ENCODE results near the gene HGF.

HGF gene

DNA sequence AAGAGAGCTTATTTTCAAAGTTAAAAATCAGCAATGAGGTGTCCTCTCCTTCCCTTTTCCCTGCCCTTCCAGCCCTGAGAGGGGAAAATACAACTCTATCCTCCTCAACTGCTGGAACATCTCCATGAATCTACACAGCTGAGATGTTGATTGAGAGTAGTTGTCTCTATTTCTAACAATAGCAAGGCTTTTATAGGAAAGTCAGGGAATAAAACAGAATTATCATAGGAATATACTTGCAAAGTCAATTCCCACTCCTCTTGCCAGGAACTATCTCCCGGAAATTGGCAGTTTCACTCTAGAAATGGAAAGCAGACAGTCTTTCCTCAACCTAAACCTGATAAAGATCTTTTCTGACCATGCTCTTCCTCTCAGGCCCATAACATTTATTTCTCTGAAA, 8.8 kb downstream of the HGF start:
- no peaks in the 10 kb centered on the region for H3K27me3 ChIP-seq
- H3K9me3 ChIP-seq = no peaks in the 10 kb centered on the region
- peaks cover 19% of the 10 kb centered on the region for H3K36me3 ChIP-seq
- H3K4me3 ChIP-seq (ENCODE audit: low read depth in 1 of 2, low read length in 1 of 2) = no peak overlapping the region
- TF ChIP-seq, protein P1, sequence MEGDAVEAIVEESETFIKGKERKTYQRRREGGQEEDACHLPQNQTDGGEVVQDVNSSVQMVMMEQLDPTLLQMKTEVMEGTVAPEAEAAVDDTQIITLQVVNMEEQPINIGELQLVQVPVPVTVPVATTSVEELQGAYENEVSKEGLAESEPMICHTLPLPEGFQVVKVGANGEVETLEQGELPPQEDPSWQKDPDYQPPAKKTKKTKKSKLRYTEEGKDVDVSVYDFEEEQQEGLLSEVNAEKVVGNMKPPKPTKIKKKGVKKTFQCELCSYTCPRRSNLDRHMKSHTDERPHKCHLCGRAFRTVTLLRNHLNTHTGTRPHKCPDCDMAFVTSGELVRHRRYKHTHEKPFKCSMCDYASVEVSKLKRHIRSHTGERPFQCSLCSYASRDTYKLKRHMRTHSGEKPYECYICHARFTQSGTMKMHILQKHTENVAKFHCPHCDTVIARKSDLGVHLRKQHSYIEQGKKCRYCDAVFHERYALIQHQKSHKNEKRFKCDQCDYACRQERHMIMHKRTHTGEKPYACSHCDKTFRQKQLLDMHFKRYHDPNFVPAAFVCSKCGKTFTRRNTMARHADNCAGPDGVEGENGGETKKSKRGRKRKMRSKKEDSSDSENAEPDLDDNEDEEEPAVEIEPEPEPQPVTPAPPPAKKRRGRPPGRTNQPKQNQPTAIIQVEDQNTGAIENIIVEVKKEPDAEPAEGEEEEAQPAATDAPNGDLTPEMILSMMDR (IDR thresholded peaks at IDR 0.05) = no peak
- peaks cover 0 to 3% of the 10 kb centered on the region in 2 experiments for H3K4me1 ChIP-seq (ENCODE audit: control insufficient read depth in 1 of 2, insufficient read depth in 1 of 2, low read depth in 1 of 2, low read length in 1 of 2)
- no peak overlapping the region for H3K27ac ChIP-seq

GRCh38 chr7:81754918-81755696, 14.7 kb downstream of the HGF start:
- Histone ChIP-seq H3K27ac (no peak overlapping the region), H3K36me3 (peaks cover 17% of the 10 kb centered on the region), H3K27me3 (no peaks in the 10 kb centered on the region), H3K4me3 (ENCODE audit: low read depth in 1 of 2, low read length in 1 of 2) (no peak overlapping the region), H3K9me3 (no peaks in the 10 kb centered on the region), H3K4me1 (ENCODE audit: control insufficient read depth in 1 of 2, insufficient read depth in 1 of 2, low read depth in 1 of 2, low read length in 1 of 2) (peaks cover 21 to 25% of the 10 kb centered on the region in 2 experiments)
- TF ChIP-seq, protein P1 (IDR thresholded peaks at IDR 0.05) = no peak

GRCh38 chr7:81753392-81753791, 16.5 kb downstream of the HGF start:
- Histone ChIP-seq H3K4me1 (ENCODE audit: control insufficient read depth in 1 of 2, insufficient read depth in 1 of 2, low read depth in 1 of 2, low read length in 1 of 2) (peaks cover 21 to 25% of the 10 kb centered on the region in 2 experiments), H3K27ac (no peak overlapping the region), H3K36me3 (peaks cover 17% of the 10 kb centered on the region), H3K4me3 (ENCODE audit: low read depth in 1 of 2, low read length in 1 of 2) (no peak overlapping the region), H3K27me3 (no peaks in the 10 kb centered on the region), H3K9me3 (no peaks in the 10 kb centered on the region)
- TF ChIP-seq, protein P1 (IDR thresholded peaks at IDR 0.05) = no peak

DNA sequence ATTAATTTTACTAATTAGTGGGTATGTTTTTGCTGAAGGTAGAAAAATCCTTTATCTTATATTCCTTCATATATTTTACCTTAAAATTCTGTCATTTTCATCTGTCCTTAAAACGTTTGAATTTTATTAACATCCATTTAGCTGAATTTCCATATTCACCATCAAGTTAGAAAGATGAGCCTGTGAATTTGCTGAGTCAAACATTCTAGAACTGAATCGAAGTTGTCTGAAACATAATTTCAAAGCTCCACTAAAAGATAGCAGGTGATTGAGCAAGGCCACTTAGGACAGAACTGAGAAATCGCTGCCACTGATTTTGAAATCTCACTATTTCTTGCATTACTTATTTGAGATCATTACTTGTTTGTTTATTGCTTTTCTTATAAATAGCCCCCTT, 17.5 kb downstream of the HGF start:
- Histone ChIP-seq H3K36me3 (peaks cover 17% of the 10 kb centered on the region), H3K9me3 (no peaks in the 10 kb centered on the region), H3K4me1 (ENCODE audit: control insufficient read depth in 1 of 2, insufficient read depth in 1 of 2, low read depth in 1 of 2, low read length in 1 of 2) (peaks cover 21 to 25% of the 10 kb centered on the region in 2 experiments), H3K27ac (peak overlapping the region; percentile 62), H3K27me3 (no peaks in the 10 kb centered on the region), H3K4me3 (ENCODE audit: low read depth in 1 of 2, low read length in 1 of 2) (peak overlapping the region in 1 of 2 experiments; percentile 1)
- TF ChIP-seq, protein P1 (IDR thresholded peaks at IDR 0.05) = no peak

DNA sequence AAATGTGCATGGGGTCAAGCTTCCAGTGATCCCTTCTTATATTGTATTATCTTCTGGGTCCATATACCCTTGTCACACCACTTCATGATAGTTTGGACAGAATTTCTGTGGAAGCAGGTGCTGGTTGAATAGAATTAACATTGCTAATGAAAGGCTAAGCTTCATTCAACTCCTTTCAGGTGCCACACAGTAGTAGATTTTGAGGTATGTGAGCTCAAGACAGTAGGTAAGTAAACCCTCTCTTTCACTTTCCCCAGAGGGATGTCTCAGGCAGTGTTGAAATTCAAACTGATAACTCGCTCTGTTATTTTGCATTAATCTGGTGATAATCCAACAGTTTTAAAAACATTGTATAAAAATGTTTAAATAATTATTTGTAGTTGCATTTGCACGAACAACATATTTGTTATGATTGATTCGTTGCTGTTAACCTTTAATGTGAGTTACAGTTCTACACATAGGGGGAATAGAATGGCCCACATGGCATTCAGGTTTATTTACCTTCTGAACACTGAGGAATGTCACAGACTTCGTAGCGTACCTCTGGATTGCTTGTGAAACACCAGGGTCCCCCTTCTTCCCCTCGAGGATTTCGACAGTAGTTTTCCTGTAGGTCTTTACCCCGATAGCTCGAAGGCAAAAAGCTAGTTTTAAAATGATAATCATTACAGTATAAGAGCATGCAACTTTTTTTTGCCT, 18.1 kb downstream of the HGF start:
- no peaks in the 10 kb centered on the region for H3K27me3 ChIP-seq
- H3K36me3 ChIP-seq = peaks cover 13% of the 10 kb centered on the region
- H3K4me1 ChIP-seq (ENCODE audit: control insufficient read depth in 1 of 2, insufficient read depth in 1 of 2, low read depth in 1 of 2, low read length in 1 of 2) = peaks cover 21 to 25% of the 10 kb centered on the region in 2 experiments
- H3K9me3 ChIP-seq = no peaks in the 10 kb centered on the region
- TF ChIP-seq, protein P1 (IDR thresholded peaks at IDR 0.05) = no peak
- H3K27ac ChIP-seq = peak overlapping the region; percentile 62
- H3K4me3 ChIP-seq (ENCODE audit: low read depth in 1 of 2, low read length in 1 of 2) = peak overlapping the region in 1 of 2 experiments; percentile 1
